ENCODE data around the gene COPS8. TPM values are rescaled to one million over a fixed set of nuclear protein-coding genes. Genes with fewer than 3 reads are reported as not detected.

The COPS8 gene
- total and polyA plus RNA-seq, 2 experiments from 2014 or later = 108 to 134 TPM

- no peaks in the 10 kb centered on the region for H4K20me1 ChIP-seq (ENCODE audit: insufficient read depth, poor library complexity, severe bottlenecking)
- peaks cover 5% of the 10 kb centered on the region for H3K4me1 ChIP-seq (ENCODE audit: insufficient read depth)
- DNase-seq (ENCODE audit: low spot score) = peak; percentile 47
- H3K4me3 ChIP-seq = no peak overlapping the region
- H3K9me3 ChIP-seq (ENCODE audit: low read depth) = no peaks in the 10 kb centered on the region
- H3K79me2 ChIP-seq = no peaks in the 10 kb centered on the region
- no peaks in the 10 kb centered on the region for H3K9me2 ChIP-seq (replicated peaks; ENCODE audit: insufficient read depth)
- peak overlapping the region; percentile 44 for H3K27ac ChIP-seq
- no peaks in the 10 kb centered on the region for H3K27me3 ChIP-seq
- no peak overlapping the region for H3K4me2 ChIP-seq
- TF ChIP-seq EZH2phosphoT487 (IDR thresholded peaks at IDR 0.05; ENCODE audit: low read depth, severe bottlenecking, unreplicated experiment) = no peak
- TF ChIP-seq EZH2 (IDR thresholded peaks at IDR 0.05; ENCODE audit: borderline replicate concordance) = no peak
- no peak for TF ChIP-seq CTCF (IDR thresholded peaks at IDR 0.05; ENCODE audit: poor library complexity)
- H3K36me3 ChIP-seq (replicated peaks; ENCODE audit: insufficient read depth, low read depth) = no peaks in the 10 kb centered on the region
- 78% methylated on average over 9 of the region's 9 CpGs for WGBS (ENCODE audit: low lambda C conversion rate, missing lambda C conversion rate)
- H2AFZ ChIP-seq = no peak overlapping the region
These were observed 9.7 kb upstream of the COPS8 start for GRCh38 chr2:237075749-237076599.

GRCh38 chr2:237081596-237081995, 4.1 kb upstream of the COPS8 start:
- H3K36me3 ChIP-seq (replicated peaks; ENCODE audit: insufficient read depth, low read depth) = no peaks in the 10 kb centered on the region
- H3K4me2 ChIP-seq = no peak overlapping the region
- H3K9me2 ChIP-seq (replicated peaks; ENCODE audit: insufficient read depth) = no peaks in the 10 kb centered on the region
- no peak for DNase-seq (ENCODE audit: low spot score)
- peaks cover 9% of the 10 kb centered on the region for H3K79me2 ChIP-seq
- no peak overlapping the region for H3K27ac ChIP-seq
- H3K4me1 ChIP-seq (ENCODE audit: insufficient read depth) = peaks cover 7% of the 10 kb centered on the region
- no peaks in the 10 kb centered on the region for H3K9me3 ChIP-seq (ENCODE audit: low read depth)
- H4K20me1 ChIP-seq (ENCODE audit: insufficient read depth, poor library complexity, severe bottlenecking) = no peaks in the 10 kb centered on the region
- no peak overlapping the region for H2AFZ ChIP-seq
- H3K4me3 ChIP-seq = no peak overlapping the region
- H3K27me3 ChIP-seq = no peaks in the 10 kb centered on the region
- TF ChIP-seq EZH2 (IDR thresholded peaks at IDR 0.05; ENCODE audit: borderline replicate concordance) (no peak), EZH2phosphoT487 (IDR thresholded peaks at IDR 0.05; ENCODE audit: low read depth, severe bottlenecking, unreplicated experiment) (no peak), CTCF (IDR thresholded peaks at IDR 0.05; ENCODE audit: poor library complexity) (no peak)
- WGBS (ENCODE audit: low lambda C conversion rate, missing lambda C conversion rate) = 92% methylated on average over 8 of the region's 8 CpGs

- Histone ChIP-seq H3K27ac (no peak overlapping the region), H2AFZ (no peak overlapping the region), H3K4me2 (no peak overlapping the region), H3K27me3 (no peaks in the 10 kb centered on the region), H3K4me1 (ENCODE audit: insufficient read depth) (peaks cover 13% of the 10 kb centered on the region), H3K4me3 (no peak overlapping the region), H3K79me2 (peaks cover 23% of the 10 kb centered on the region), H3K36me3 (replicated peaks; ENCODE audit: insufficient read depth, low read depth) (no peaks in the 10 kb centered on the region), H3K9me3 (ENCODE audit: low read depth) (no peaks in the 10 kb centered on the region), H3K9me2 (replicated peaks; ENCODE audit: insufficient read depth) (no peaks in the 10 kb centered on the region), H4K20me1 (ENCODE audit: insufficient read depth, poor library complexity, severe bottlenecking) (no peaks in the 10 kb centered on the region)
- 94% methylated on average over 3 of the region's 3 CpGs for WGBS (ENCODE audit: low lambda C conversion rate, missing lambda C conversion rate)
- DNase-seq (ENCODE audit: low spot score) = no peak
- no peak for TF ChIP-seq EZH2 (IDR thresholded peaks at IDR 0.05; ENCODE audit: borderline replicate concordance)
- TF ChIP-seq EZH2phosphoT487 (IDR thresholded peaks at IDR 0.05; ENCODE audit: low read depth, severe bottlenecking, unreplicated experiment) = no peak
- TF ChIP-seq CTCF (IDR thresholded peaks at IDR 0.05; ENCODE audit: poor library complexity) = no peak
These were observed 2.7 kb upstream of the COPS8 start for GRCh38 chr2:237083026-237083425.

All from hepatocyte (in vitro differentiated cells).